ENCODE data around the gene WEE2. TPM values are rescaled to one million over a fixed set of nuclear protein-coding genes. Genes with fewer than 3 reads are reported as not detected.

Gene WEE2
- total RNA-seq, 1 experiment from 2014 or later, result 0.04 TPM

- Mint-ChIP-seq H3K9me3 (no peaks in the 10 kb centered on the region), H3K27ac (no peak overlapping the region), H3K4me3 (no peak overlapping the region), H3K27me3 (ENCODE audit: low read depth) (peaks cover 1% of the 10 kb centered on the region; the same call in 1 of the 2 replicates), H3K4me1 (peaks cover 49% of the 10 kb centered on the region), H3K36me3 (no peaks in the 10 kb centered on the region)
- CTCF ChIA-PET, result no interaction called here
- no peak for ATAC-seq
- TF ChIP-seq MYBL2 (CRISPR knock-in tag; IDR thresholded peaks at IDR 0.05), result no peak
- no peak for DNase-seq (ENCODE audit: low spot score)
- POLR2A ChIA-PET, result no interaction called here
Observed at GRCh38 chr7:141697211-141697871, 10.8 kb upstream of the WEE2 start.

- ChIA-PET POLR2A (no interaction called here), CTCF (no interaction called here)
- DNase-seq (ENCODE audit: low spot score) (no peak), ATAC-seq (no peak)
- no peak overlapping the region for H3K27ac Mint-ChIP-seq
- H3K36me3 Mint-ChIP-seq, result no peaks in the 10 kb centered on the region
- no peak overlapping the region for H3K4me3 Mint-ChIP-seq
- no peaks in the 10 kb centered on the region for H3K9me3 Mint-ChIP-seq
- peaks cover 52% of the 10 kb centered on the region for H3K4me1 Mint-ChIP-seq
- peaks cover 12% of the 10 kb centered on the region for H3K27me3 Mint-ChIP-seq (ENCODE audit: low read depth)
- TF ChIP-seq NFYB (CRISPR knock-in tag; conservative IDR thresholded peaks at IDR 0.05; ENCODE audit: low read depth) (no peak), ZBTB21 (CRISPR knock-in tag; IDR thresholded peaks at IDR 0.05; ENCODE audit: borderline replicate concordance) (no peak), SOX15 (CRISPR knock-in tag; IDR thresholded peaks at IDR 0.05) (no peak), KAT7 (CRISPR knock-in tag; IDR thresholded peaks at IDR 0.05; ENCODE audit: borderline replicate concordance) (no peak), GTF2I (CRISPR knock-in tag; conservative IDR thresholded peaks at IDR 0.05) (no peak), SMAD3 (CRISPR knock-in tag; IDR thresholded peaks at IDR 0.05; ENCODE audit: borderline replicate concordance) (no peak), ATF2 (CRISPR knock-in tag; IDR thresholded peaks at IDR 0.05; ENCODE audit: borderline replicate concordance, low read depth) (no peak), NR2C2 (CRISPR knock-in tag; IDR thresholded peaks at IDR 0.05) (no peak), AFF4 (CRISPR knock-in tag; IDR thresholded peaks at IDR 0.05; ENCODE audit: borderline replicate concordance) (no peak), USF1 (CRISPR knock-in tag; IDR thresholded peaks at IDR 0.05) (no peak), FOXK1 (CRISPR knock-in tag; IDR thresholded peaks at IDR 0.05) (no peak), ZNF532 (CRISPR knock-in tag; IDR thresholded peaks at IDR 0.05; ENCODE audit: borderline replicate concordance) (no peak), ERG (CRISPR knock-in tag; IDR thresholded peaks at IDR 0.05) (no peak), TEAD4 (CRISPR knock-in tag; IDR thresholded peaks at IDR 0.05) (no peak), SMAD4 (CRISPR knock-in tag; IDR thresholded peaks at IDR 0.05) (no peak), CREM (CRISPR knock-in tag; IDR thresholded peaks at IDR 0.05) (no peak), IRF1 (CRISPR knock-in tag; IDR thresholded peaks at IDR 0.05) (no peak), ZNF263 (CRISPR knock-in tag; IDR thresholded peaks at IDR 0.05; ENCODE audit: low read depth) (no peak)
Observed at GRCh38 chr7:141698247-141699015, 9.7 kb upstream of the WEE2 start.
